GM19023 (cell line): ENCODE data around the gene METAP1D.

Experiments
- ATAC-seq: cut with Tn5 transposase; IDR thresholded peaks from one replicate; pipeline ENCODE4 v1.9.1; 2021; ENCODE audit warnings: mild to moderate bottlenecking, moderate library complexity; ENCODE audit not compliant: unreplicated experiment

METAP1D gene

DNA sequence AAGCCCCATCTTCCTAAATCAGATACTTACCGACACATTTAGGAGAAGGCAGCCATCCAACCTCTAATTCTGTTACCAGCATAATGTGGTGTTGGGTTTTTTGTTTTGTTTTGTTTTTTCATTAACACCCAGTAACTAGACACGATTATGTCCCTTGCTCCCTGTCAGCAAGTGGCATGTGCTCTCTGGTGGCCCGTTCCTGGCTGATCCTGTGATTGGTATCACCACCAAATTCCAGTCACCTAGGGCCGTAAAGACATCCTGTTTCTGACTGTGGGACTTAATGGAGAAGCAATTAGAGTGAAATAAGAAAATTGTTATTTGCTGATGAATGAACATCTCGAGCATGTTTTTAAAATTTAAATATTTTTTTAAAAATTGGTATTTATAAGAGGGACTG, 79.7 kb downstream of the METAP1D start:
- no peak for ATAC-seq

GRCh38 chr2:172079838-172080640, 80.3 kb downstream of the METAP1D start:
- ATAC-seq = no peak

DNA sequence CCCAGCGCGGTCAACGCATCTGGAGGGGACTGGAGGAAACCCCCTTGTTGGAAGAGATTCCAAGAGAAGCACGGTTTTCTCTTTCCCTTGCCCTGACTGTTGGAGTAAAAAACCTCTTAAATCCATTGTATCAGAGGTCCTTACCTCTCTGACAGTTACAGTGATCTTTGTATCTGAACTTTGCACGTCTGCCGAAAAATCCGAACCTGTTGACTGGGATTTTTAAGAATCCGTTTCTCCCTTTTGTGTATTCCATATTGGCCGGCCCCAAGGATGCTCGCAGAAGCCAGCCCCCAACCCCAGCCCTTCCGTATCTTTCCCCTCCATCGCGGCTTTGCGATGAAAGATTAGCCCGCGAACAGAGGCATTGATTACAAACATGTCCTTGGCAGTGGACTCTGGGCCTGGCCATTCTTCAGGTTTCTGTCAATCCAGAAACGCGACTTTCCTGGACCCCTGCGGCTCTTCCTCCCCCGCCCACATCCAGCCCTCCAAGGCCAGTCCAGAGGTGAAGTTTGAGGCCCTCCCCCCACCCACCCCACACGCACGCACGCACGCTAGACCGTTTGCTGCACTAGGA, 81.0 kb downstream of the METAP1D start:
- ATAC-seq = no peak

DNA sequence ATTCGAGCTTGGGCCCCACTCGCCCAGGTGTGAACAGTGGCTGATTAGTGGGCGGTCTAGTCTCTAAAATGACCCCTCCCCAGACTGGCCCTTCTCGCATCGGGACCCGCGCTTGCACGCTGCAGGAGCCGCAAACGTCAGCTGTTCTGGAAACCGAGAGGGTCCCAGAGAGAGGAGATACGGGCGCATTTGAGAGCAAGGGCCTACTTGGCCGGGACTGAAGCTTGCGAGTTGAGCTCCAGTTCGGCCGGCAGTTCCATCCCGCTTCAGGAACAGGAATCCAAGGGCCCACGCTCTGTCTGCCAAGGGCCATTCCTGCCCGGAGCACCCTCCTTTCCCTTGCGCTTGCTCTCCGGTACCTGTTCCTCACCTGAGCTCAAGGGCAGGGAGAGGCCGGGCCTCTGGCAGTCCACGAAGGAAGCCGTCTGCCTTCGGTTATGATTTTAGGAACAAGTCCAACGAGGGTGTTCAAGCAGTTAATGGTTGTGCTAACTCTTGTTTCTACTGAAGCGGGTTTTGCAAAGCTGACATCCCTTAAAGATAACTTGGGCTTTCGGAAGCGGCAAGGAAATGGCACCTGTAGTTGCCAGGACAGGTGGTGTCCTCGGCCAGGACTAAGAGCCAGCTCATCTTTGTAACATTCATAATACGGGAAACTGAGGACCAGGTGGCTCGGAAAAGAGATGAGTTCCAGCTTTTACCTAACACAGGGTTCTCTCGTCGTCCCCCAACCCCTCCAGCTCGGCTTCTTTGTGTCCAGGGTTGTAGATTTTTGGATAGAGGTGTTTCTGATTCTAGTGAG, 81.7 kb downstream of the METAP1D start:
- ATAC-seq = no peak

GRCh38 chr2:172082105-172082943, 82.6 kb downstream of the METAP1D start:
- ATAC-seq = no peak

DNA sequence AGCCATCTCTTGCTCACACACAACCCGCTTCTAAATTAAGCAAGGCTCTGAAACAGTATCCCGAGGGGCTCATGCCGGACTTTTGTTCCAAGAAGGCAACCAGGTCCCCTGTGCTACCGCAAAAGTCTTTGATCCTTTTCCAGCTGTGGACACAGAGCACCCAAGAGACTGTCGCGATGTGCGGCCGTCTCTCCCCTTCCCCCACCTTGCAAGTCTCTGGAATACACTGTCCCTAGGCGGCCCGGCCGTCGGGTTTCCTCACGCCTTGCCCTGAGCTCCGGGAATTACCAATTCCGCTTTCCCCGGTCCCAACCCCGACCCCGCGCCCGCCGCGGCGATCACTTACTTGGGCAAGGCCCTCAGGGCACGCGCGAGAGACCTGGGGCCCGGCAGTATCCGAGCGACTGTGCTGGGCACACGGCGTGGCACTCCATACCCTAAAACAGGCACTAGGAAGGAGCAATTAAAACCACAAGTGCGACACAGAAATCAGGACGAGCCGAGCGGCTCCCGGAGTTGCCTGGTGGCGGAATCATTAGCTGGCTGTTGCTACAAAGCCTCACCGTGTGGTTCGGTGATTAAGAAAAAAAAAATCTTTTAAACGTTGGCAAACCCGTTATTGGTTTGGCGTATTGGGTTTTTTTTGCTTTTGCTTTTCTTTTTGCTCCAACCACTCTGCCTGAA, 83.3 kb downstream of the METAP1D start:
- ATAC-seq = no peak

DNA sequence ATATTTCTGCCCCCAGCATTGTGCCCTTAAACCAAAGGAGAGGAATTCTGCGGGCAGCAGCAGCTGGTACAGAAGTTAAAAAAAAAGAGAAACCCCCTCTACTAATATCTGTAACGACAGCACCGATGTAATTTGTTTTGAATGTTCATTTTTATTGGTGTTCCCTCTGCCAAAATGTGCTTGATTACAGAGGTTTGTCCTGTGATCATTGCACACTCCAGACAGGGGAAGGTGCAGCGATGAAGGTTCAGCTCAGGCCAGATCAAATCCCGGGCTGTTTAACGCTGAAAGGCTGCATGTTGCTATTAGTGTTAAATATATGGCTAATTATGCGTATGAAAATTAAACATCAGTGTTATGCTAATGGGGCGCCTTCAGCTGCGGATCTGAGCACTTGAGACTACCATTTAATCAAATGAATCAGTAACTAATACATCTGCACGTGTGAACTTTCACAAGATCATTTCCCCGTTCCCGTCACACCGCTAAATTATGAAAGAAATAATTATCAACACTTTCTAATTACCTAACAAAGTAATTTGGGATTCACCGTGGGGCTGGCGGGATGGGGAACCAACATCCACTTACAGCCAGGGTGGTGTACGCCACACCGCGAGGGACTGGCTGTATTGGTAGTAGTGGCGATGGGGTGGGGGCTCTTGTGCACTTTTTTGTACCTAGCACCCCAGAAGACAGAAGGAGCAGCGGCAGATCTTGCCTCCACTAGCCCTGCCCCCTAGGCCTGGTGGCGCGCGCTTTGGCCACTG, 84.1 kb downstream of the METAP1D start:
- ATAC-seq = no peak

GRCh38 chr2:172084395-172084644, 84.6 kb downstream of the METAP1D start:
- ATAC-seq = peak; percentile 6

DNA sequence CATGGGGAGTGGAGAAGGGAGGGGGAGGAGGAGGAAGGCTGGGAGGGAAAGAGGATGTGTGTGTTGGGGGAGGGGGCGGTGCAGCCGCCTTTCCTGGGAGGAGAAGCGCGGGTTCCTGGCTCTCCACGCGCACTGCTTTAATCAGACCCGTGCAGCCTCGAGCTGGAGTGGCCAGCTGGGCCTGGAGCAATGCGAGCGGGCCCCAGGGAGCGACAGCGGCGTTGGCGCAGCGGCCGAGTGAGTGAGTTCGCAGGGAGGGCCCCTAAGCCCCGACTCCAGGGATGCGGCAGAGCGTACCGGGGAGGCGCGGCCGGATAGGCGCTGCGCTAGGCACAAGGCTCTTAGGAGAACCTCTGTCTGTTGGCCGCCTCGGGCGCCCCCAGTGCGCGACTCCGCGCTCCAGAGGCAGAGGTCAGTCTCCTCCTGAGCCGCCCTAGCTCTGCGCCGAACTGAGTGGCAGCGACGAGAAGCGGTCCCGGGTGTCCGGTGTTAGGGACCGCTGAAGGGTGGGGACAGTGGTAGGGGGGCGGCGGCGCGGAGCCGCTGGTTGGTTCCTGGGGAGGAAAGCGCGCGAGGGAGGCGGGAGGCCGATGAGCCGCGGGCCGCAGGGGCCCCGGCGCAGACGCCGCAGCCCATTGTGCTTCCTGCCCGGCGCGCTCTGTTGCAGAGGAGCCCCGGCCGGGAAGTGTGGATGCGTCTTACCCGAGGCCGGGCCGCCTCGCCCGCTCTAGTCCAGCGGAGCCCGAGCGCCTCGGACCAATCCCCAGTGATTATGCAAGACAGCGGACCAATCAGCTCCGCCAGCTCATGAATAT, 85.1 kb downstream of the METAP1D start:
- ATAC-seq = peak; percentile 85

DNA sequence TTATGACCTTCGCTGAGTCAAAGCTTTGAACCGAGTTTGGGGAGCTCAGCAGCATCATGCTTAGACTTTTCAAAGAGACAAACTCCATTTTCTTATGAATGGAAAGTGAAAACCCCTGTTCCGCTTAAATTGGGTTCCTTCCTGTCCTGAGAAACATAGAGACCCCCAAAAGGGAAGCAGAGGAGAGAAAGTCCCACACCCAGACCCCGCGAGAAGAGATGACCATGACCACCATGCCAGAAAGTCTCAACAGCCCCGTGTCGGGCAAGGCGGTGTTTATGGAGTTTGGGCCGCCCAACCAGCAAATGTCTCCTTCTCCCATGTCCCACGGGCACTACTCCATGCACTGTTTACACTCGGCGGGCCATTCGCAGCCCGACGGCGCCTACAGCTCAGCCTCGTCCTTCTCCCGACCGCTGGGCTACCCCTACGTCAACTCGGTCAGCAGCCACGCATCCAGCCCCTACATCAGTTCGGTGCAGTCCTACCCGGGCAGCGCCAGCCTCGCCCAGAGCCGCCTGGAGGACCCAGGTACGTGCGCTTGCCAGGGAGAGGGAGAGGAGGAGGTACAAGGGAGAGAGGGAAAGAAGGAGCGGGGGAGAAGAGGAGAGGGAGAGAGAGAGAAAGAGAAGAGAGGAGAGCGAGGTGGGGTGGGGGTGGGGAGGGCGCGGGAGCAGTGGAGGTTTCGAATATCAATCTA, 85.9 kb downstream of the METAP1D start, which contains the start of gene DLX1:
Gene DLX1, plus strand, starts transcription at position 48 of the 700 bp plus-strand sequence. Its CDS starts 171 bp downstream, at position 219.
- peak; percentile 4 for ATAC-seq

DNA sequence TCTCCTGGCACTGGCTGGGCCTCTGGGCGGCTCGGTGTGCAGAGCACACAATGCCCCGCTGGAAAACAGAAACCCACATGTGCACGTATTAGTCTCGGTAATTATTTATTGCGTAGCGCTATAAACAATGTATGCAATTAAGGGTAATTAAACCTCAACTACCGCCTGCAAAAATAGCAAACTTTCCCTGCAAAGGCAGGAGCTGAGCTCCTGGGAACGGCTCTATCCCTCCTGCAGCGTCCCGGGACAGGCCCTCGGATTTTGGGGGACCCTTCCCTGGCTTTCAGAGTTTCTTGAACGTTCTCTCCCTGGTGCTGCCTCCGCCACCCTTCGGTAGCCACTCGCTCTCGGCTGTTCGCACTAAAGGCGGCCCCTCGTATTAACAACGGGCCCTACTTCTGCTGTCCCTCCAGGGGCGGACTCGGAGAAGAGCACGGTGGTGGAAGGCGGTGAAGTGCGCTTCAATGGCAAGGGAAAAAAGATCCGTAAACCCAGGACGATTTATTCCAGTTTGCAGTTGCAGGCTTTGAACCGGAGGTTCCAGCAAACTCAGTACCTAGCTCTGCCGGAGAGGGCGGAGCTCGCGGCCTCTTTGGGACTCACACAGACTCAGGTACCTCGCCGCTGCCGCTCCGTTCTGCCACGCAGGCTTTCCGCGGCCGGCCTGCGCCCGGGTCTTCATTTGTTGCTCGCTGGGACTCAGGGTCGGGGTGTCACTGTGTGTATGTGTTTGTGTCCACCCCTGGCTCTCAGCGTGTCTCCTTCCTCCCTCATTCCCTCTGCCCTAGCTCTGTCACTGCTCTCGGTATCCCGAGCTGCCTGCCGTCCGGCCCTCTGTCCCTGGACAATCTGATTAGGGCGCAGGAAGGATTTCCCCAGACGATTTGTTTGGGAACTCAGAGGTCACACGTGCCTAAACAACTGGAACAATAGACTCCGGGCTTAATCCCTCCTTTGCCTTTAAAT, 86.8 kb downstream of the METAP1D start:
- no peak for ATAC-seq

- ATAC-seq = no peak
Observed at GRCh38 chr2:172087207-172087779, 87.5 kb downstream of the METAP1D start.

- no peak for ATAC-seq
Observed at GRCh38 chr2:172087780-172088244, 88.1 kb downstream of the METAP1D start.

DNA sequence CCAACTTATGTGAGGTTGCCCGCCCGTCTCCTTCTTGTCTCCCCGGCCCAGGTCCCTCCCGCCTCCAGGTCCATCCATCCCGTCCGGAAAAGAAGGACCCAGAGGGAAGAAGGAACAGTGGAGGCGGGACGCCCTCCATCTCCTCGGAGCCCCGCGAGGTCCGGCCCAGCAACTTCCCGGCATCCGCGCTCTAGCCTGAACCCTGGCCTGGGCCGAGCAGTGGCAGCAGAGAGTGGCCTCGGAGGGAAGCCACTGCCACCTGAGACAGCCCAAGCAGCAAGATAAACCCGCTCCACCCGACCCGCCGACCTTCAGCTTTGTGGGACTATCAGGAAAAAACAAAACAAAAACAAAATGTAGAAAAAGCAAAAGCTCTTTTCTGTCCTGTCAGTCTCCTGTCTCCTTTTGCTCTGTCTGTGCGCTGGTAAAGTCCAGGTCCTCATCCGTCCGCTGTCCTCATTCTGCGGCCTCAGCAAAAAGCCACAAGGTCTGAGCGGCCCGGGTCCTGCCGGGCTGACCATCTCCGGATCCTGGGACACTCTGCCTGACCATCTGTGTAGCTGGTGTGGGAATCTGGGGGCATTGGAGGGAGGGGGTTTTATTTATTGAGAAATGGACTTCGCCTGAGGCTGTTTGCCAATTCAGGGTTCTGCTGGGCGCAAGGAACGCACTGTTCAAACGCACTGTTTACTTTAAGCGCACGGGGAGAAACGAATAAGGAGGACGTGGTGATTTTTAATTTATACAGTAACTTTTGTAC, 88.7 kb downstream of the METAP1D start:
- ATAC-seq = no peak

GRCh38 chr2:172089005-172089504, 89.3 kb downstream of the METAP1D start:
- ATAC-seq = no peak

DNA sequence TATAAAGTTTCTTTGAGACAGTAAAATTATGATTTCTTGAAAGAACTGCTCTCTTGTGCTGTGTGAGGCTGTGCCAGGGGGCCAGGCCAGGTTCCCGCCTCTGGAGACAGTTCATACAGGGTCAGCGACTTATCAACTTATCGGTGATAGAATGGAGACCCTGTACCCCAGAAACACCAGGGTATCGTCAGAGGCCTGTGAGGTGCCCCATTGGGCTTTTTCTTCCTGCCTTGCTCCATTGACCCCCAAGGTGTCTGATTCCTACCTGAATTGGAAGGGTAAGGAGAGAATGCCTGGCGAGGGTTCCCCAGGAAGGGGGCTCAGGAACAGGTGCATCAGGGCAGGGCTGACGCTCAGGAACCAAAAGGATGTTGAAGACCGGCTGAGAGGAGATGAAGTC, 89.9 kb downstream of the METAP1D start:
- no peak for ATAC-seq
